ENCODE measurements around the gene LIPG.
"Not testable (repeated sequence)": the region's sequence is repeated elsewhere in the genome, so short reads cannot be mapped to it uniquely, and the experiment has no call there.

Gene LIPG

GRCh38 chr18:49553003-49553402 is 8.9 kb upstream of the LIPG start:
- H2AK5ac ChIP-seq (ENCODE audit: low read depth, low read length): no peak overlapping the region
- no peak overlapping the region for H3K9ac ChIP-seq (ENCODE audit: low read depth, low read length, poor library complexity)
- no peak overlapping the region for H3K18ac ChIP-seq (ENCODE audit: low read length)
- no peak overlapping the region for H2AFZ ChIP-seq (ENCODE audit: low read length)
- no peak overlapping the region for H4K8ac ChIP-seq (ENCODE audit: low read depth, low read length)
- peaks cover 0 to 2% (median 0%) of the 10 kb centered on the region in 3 experiments for H3K27me3 ChIP-seq (ENCODE audit: control insufficient read depth in 3 of 3, insufficient read depth in 3 of 3, low read depth in 1 of 3, low read length in 3 of 3)
- H2BK12ac ChIP-seq (ENCODE audit: low read length): no peak overlapping the region
- no peak overlapping the region for H2BK120ac ChIP-seq (ENCODE audit: low read depth, low read length)
- H2BK15ac ChIP-seq (ENCODE audit: low read length): no peak overlapping the region
- H2BK5ac ChIP-seq (ENCODE audit: low read length): no peak overlapping the region
- no peak overlapping the region for H3K23ac ChIP-seq (ENCODE audit: low read depth, low read length, poor library complexity)
- no peak overlapping the region for H3K4ac ChIP-seq (ENCODE audit: low read length)
- H4K91ac ChIP-seq (ENCODE audit: low read depth, low read length, poor library complexity): no peak overlapping the region
- no peak overlapping the region for H3K4me3 ChIP-seq (ENCODE audit: low read length in 2 of 2)
- H3K4me2 ChIP-seq (ENCODE audit: insufficient read depth, low read length, poor library complexity, severe bottlenecking): no peak overlapping the region
- peaks cover 0 to 2% of the 10 kb centered on the region in 2 donors for H3K9me3 ChIP-seq (replicated peaks in 1 of 2; ENCODE audit: control insufficient read depth in 2 of 2, insufficient read depth in 1 of 2, low read depth in 1 of 2, low read length in 2 of 2)
- DNase-seq (ENCODE audit: low spot score): no peak
- no peaks in the 10 kb centered on the region for H3K79me1 ChIP-seq (ENCODE audit: low read depth, low read length)
- peaks cover 0 to 2% of the 10 kb centered on the region in 2 donors for H3K4me1 ChIP-seq (ENCODE audit: control insufficient read depth in 2 of 2, insufficient read depth in 1 of 2, low read depth in 1 of 2, low read length in 2 of 2)
- H3K36me3 ChIP-seq (replicated peaks in 1 of 2; ENCODE audit: control insufficient read depth in 2 of 2, insufficient read depth in 2 of 2, low read length in 2 of 2): no peaks in the 10 kb centered on the region
- no peak overlapping the region for H3K27ac ChIP-seq (replicated peaks; ENCODE audit: low read length)
- no peak overlapping the region for H3K14ac ChIP-seq (ENCODE audit: low read length)
- WGBS, 2 donors (ENCODE audit: extremely low coverage in 2 of 2, insufficient read length in 2 of 2, insufficient replicate concordance in 1 of 2): no CpG with 5 or more reads among the region's 4 CpGs

- Histone ChIP-seq H2BK120ac (ENCODE audit: low read depth, low read length) (no peak overlapping the region), H2AK5ac (ENCODE audit: low read depth, low read length) (peak overlapping the region; percentile 77), H3K4me3 (ENCODE audit: low read length in 2 of 2) (no peak overlapping the region), H3K18ac (ENCODE audit: low read length) (peak overlapping the region; percentile 78), H3K23ac (ENCODE audit: low read depth, low read length, poor library complexity) (no peak overlapping the region), H3K27me3 (ENCODE audit: control insufficient read depth in 3 of 3, insufficient read depth in 3 of 3, low read depth in 1 of 3, low read length in 3 of 3) (peaks cover 0 to under 1% (median 0%) of the 10 kb centered on the region in 3 experiments), H3K4ac (ENCODE audit: low read length) (no peak overlapping the region), H3K36me3 (replicated peaks in 1 of 2; ENCODE audit: control insufficient read depth in 2 of 2, insufficient read depth in 2 of 2, low read length in 2 of 2) (no peaks in the 10 kb centered on the region), H2BK12ac (ENCODE audit: low read length) (no peak overlapping the region), H2BK5ac (ENCODE audit: low read length) (no peak overlapping the region), H4K8ac (ENCODE audit: low read depth, low read length) (no peak overlapping the region), H3K9ac (ENCODE audit: low read depth, low read length, poor library complexity) (no peak overlapping the region), H3K9me3 (replicated peaks in 1 of 2; ENCODE audit: control insufficient read depth in 2 of 2, insufficient read depth in 1 of 2, low read depth in 1 of 2, low read length in 2 of 2) (peaks cover 4 to 14% of the 10 kb centered on the region in 2 donors), H3K79me1 (ENCODE audit: low read depth, low read length) (no peaks in the 10 kb centered on the region), H3K4me1 (ENCODE audit: control insufficient read depth in 2 of 2, insufficient read depth in 1 of 2, low read depth in 1 of 2, low read length in 2 of 2) (peaks cover 0 to 2% of the 10 kb centered on the region in 2 donors), H2AFZ (ENCODE audit: low read length) (no peak overlapping the region), H4K91ac (ENCODE audit: low read depth, low read length, poor library complexity) (no peak overlapping the region), H3K27ac (replicated peaks; ENCODE audit: low read length) (no peak overlapping the region), H3K4me2 (ENCODE audit: insufficient read depth, low read length, poor library complexity, severe bottlenecking) (no peak overlapping the region), H3K14ac (ENCODE audit: low read length) (no peak overlapping the region), H2BK15ac (ENCODE audit: low read length) (no peak overlapping the region)
- WGBS, 2 donors (ENCODE audit: extremely low coverage in 2 of 2, insufficient read length in 2 of 2, insufficient replicate concordance in 1 of 2): no CpG with 5 or more reads among the region's 4 CpGs
- DNase-seq (ENCODE audit: low spot score): no peak
Observed at GRCh38 chr18:49555641-49556040, 6.2 kb upstream of the LIPG start.

DNA sequence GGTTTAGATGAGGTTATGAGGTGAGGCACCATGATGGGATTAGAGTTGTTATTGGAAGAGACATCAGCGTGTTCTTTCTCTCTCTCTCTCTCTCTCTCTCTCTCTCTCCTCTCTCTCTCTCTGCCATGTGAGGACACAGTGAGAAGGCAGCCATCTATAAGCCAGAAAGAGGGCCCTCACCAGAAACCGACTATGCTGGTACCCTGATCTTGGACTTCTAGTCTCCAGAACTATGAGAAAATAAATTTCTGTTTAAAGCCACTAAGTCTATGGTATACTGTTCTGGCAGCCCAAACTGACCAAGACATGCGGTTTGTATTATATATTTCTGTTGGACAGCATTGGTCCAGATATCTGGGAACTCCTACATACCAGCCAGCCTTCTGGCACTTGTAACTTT is 3.5 kb upstream of the LIPG start:
- Histone ChIP-seq H3K79me1 (ENCODE audit: low read depth, low read length) (peaks cover 2% of the 10 kb centered on the region), H3K18ac (ENCODE audit: low read length) (no peak overlapping the region), H3K27ac (replicated peaks; ENCODE audit: low read length) (no peak overlapping the region), H3K36me3 (replicated peaks in 1 of 2; ENCODE audit: control insufficient read depth in 2 of 2, insufficient read depth in 2 of 2, low read length in 2 of 2) (no peaks in the 10 kb centered on the region), H3K9ac (ENCODE audit: low read depth, low read length, poor library complexity) (no peak overlapping the region), H3K4ac (ENCODE audit: low read length) (no peak overlapping the region), H3K4me1 (ENCODE audit: control insufficient read depth in 2 of 2, insufficient read depth in 1 of 2, low read depth in 1 of 2, low read length in 2 of 2) (peaks cover 7 to 9% of the 10 kb centered on the region in 2 donors), H3K9me3 (replicated peaks in 1 of 2; ENCODE audit: control insufficient read depth in 2 of 2, insufficient read depth in 1 of 2, low read depth in 1 of 2, low read length in 2 of 2) (peaks cover 4 to 14% of the 10 kb centered on the region in 2 donors), H4K91ac (ENCODE audit: low read depth, low read length, poor library complexity) (no peak overlapping the region), H4K8ac (ENCODE audit: low read depth, low read length) (no peak overlapping the region), H3K4me3 (ENCODE audit: low read length in 2 of 2) (no peak overlapping the region), H3K27me3 (ENCODE audit: control insufficient read depth in 3 of 3, insufficient read depth in 3 of 3, low read depth in 1 of 3, low read length in 3 of 3) (no peaks in the 10 kb centered on the region), H3K23ac (ENCODE audit: low read depth, low read length, poor library complexity) (no peak overlapping the region), H2AK5ac (ENCODE audit: low read depth, low read length) (no peak overlapping the region), H3K4me2 (ENCODE audit: insufficient read depth, low read length, poor library complexity, severe bottlenecking) (no peak overlapping the region), H2BK120ac (ENCODE audit: low read depth, low read length) (no peak overlapping the region), H3K14ac (ENCODE audit: low read length) (no peak overlapping the region), H2BK15ac (ENCODE audit: low read length) (no peak overlapping the region), H2BK5ac (ENCODE audit: low read length) (no peak overlapping the region), H2AFZ (ENCODE audit: low read length) (no peak overlapping the region), H2BK12ac (ENCODE audit: low read length) (no peak overlapping the region)
- no CpG with 5 or more reads among the region's 3 CpGs for WGBS, 2 donors (ENCODE audit: extremely low coverage in 2 of 2, insufficient read length in 2 of 2, insufficient replicate concordance in 1 of 2)
- DNase-seq (ENCODE audit: low spot score): no peak

DNA sequence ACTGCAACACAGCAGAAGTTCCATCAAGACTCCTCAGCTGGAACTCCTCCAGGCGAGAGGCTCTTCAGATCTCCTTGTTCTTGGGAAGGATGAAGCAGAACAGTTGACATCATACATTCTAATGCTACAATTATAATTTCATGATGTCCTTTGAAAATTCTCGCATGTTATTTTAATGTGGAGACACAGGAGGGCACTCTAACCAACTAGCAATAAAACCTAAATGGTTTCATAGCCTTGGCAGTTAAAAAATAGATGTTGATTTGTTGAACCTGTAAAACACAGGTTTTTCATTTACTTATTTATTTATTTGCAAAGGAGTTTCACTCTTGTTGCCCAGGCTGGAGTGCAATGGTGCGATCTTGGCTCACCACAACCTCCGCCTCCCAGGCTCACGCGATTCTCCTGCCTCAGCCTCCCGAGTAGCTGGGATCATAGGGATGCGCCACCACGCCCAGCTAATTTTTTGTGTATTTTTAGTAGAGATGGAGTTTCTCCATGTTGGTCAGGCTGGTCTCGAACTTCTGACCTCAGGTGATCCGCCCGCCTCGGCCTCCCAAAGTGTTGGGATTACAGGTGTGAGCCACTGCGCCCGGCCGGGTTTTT is 2.4 kb upstream of the LIPG start:
- H2BK120ac ChIP-seq (ENCODE audit: low read depth, low read length); H3K14ac ChIP-seq (ENCODE audit: low read length); H3K4me3 ChIP-seq (ENCODE audit: low read length in 2 of 2); H2BK5ac ChIP-seq (ENCODE audit: low read length); H3K9ac ChIP-seq (ENCODE audit: low read depth, low read length, poor library complexity); H3K36me3 ChIP-seq (replicated peaks in 1 of 2; ENCODE audit: control insufficient read depth in 2 of 2, insufficient read depth in 2 of 2, low read length in 2 of 2); H2BK15ac ChIP-seq (ENCODE audit: low read length); DNase-seq (ENCODE audit: low spot score); H4K91ac ChIP-seq (ENCODE audit: low read depth, low read length, poor library complexity); H3K18ac ChIP-seq (ENCODE audit: low read length); H3K27me3 ChIP-seq (ENCODE audit: control insufficient read depth in 3 of 3, insufficient read depth in 3 of 3, low read depth in 1 of 3, low read length in 3 of 3); H4K8ac ChIP-seq (ENCODE audit: low read depth, low read length); H3K27ac ChIP-seq (replicated peaks; ENCODE audit: low read length); H2AK5ac ChIP-seq (ENCODE audit: low read depth, low read length); H3K79me1 ChIP-seq (ENCODE audit: low read depth, low read length); H2AFZ ChIP-seq (ENCODE audit: low read length); H3K4ac ChIP-seq (ENCODE audit: low read length); H3K23ac ChIP-seq (ENCODE audit: low read depth, low read length, poor library complexity); H2BK12ac ChIP-seq (ENCODE audit: low read length); H3K4me2 ChIP-seq (ENCODE audit: insufficient read depth, low read length, poor library complexity, severe bottlenecking): not testable (repeated sequence)
- Histone ChIP-seq H3K4me1 (ENCODE audit: control insufficient read depth in 2 of 2, insufficient read depth in 1 of 2, low read depth in 1 of 2, low read length in 2 of 2) (peaks cover 15 to 17% of the 10 kb centered on the region in 2 donors), H3K9me3 (replicated peaks in 1 of 2; ENCODE audit: control insufficient read depth in 2 of 2, insufficient read depth in 1 of 2, low read depth in 1 of 2, low read length in 2 of 2) (peaks cover 4 to 14% of the 10 kb centered on the region in 2 donors)
- no CpG with 5 or more reads among the region's 16 CpGs for WGBS, 2 donors (ENCODE audit: extremely low coverage in 2 of 2, insufficient read length in 2 of 2, insufficient replicate concordance in 1 of 2)

Measured in neuronal stem cell (in vitro differentiated cells).